A673 (cell line): ENCODE data around the gene CA9. TPM values are rescaled to one million over a fixed set of nuclear protein-coding genes. Genes with fewer than 3 reads are reported as not detected.

Source experiments
- BruUV-seq: library from RNA; stranded (reverse); fragments of 400-500 nt; replicated peaks from 2 replicates; lab custom pipeline; 2021; lab: Mats Ljungman, UMichigan
- CTCF ChIA-PET: fragments of 300-600 bp; sonication (Branson Sonifier 250); formaldehyde crosslinking; loops from one replicate; lab custom pipeline; 2022; ENCODE audit warnings: antibody characterized with exemption; lab: Charles Lee
- POLR2A ChIA-PET: fragments of 300-600 bp; sonication (Branson Sonifier 250); formaldehyde crosslinking; loops from one replicate; lab custom pipeline; 2022; ENCODE audit warnings: antibody characterized with exemption; ENCODE audit not compliant: low non-redundant PET; lab: Charles Lee
- DNase-seq: peaks from one replicate; pipeline ENCODE4 v3.0.0-alpha.2; 2015; ENCODE audit warnings: low spot score
- H3K27ac ChIP-seq: fragments of 200-600 bp; sonication (generic); 2 replicates; pipeline ENCODE4 v1.5.1; 2016; ENCODE audit warnings: mixed run types, low read depth, mild to moderate bottlenecking, mixed read lengths, antibody characterized with exemption, low read length; ENCODE audit not compliant: poor library complexity, severe bottlenecking
- H3K27me3 ChIP-seq: fragments of 200-600 bp; sonication (generic); replicated peaks from 2 replicates; pipeline ENCODE4 v1.6.1; 2017; ENCODE audit warnings: mixed run types, low read depth, mild to moderate bottlenecking, mixed read lengths, antibody characterized with exemption, low read length; ENCODE audit not compliant: insufficient read depth, poor library complexity
- H3K36me3 ChIP-seq: fragments of 200-600 bp; sonication (generic); 2 replicates; pipeline ENCODE4 v1.6.1; 2016; ENCODE audit warnings: mixed run types, mild to moderate bottlenecking, mixed read lengths, antibody characterized with exemption, low read length; ENCODE audit not compliant: insufficient read depth, poor library complexity, severe bottlenecking
- H3K4me1 ChIP-seq: fragments of 200-600 bp; sonication (generic); 2 replicates; pipeline ENCODE4 v1.6.1; 2017; ENCODE audit warnings: mixed run types, mild to moderate bottlenecking, mixed read lengths, antibody characterized with exemption, low read length; ENCODE audit not compliant: insufficient read depth, poor library complexity, severe bottlenecking
- H3K4me3 ChIP-seq: fragments of 200-600 bp; sonication (generic); 2 replicates; pipeline ENCODE4 v1.5.1; 2016; ENCODE audit warnings: low read depth, mixed run types, mild to moderate bottlenecking, mixed read lengths, low read length; ENCODE audit not compliant: poor library complexity, severe bottlenecking
- H3K9me3 ChIP-seq: fragments of 200-600 bp; sonication (generic); 2 replicates; pipeline ENCODE4 v1.6.1; 2016; ENCODE audit warnings: mixed run types, low read depth, mild to moderate bottlenecking, mixed read lengths, antibody characterized with exemption, low read length; ENCODE audit not compliant: poor library complexity, severe bottlenecking
- EZH2 ChIP-seq: fragments of 200-600 bp; sonication (generic); IDR thresholded peaks from 2 replicates; pipeline ENCODE4 v1.6.1; 2017; ENCODE audit warnings: borderline replicate concordance, low read depth, mild to moderate bottlenecking, mixed read lengths, antibody characterized with exemption, low read length; ENCODE audit not compliant: poor library complexity, severe bottlenecking
- intact Hi-C: fragments of 100-400 bp; cut with micrococcal nuclease; formaldehyde crosslinking; loops from one replicate; pipeline ENCODE4 v1.10.0; 2022; ENCODE audit not compliant: unreplicated experiment
- total RNA-seq: library from RNA; stranded (reverse); gene quantifications from 2 replicates; pipeline ENCODE4 v1.2.3, GENCODE V29; 2021
- TF ChIP-seq, protein P1 (sequence below): fragments of 300-800, 200-600 bp; sonication (generic); conservative IDR thresholded peaks from 2 replicates; pipeline ENCODE4 v1.5.1; 2017; ENCODE audit warnings: low read depth, mild to moderate bottlenecking, antibody characterized with exemption, low read length, moderate library complexity, mixed read lengths

Gene CA9
- total RNA-seq, 1 experiment from 2014 or later: 0.32 TPM

DNA sequence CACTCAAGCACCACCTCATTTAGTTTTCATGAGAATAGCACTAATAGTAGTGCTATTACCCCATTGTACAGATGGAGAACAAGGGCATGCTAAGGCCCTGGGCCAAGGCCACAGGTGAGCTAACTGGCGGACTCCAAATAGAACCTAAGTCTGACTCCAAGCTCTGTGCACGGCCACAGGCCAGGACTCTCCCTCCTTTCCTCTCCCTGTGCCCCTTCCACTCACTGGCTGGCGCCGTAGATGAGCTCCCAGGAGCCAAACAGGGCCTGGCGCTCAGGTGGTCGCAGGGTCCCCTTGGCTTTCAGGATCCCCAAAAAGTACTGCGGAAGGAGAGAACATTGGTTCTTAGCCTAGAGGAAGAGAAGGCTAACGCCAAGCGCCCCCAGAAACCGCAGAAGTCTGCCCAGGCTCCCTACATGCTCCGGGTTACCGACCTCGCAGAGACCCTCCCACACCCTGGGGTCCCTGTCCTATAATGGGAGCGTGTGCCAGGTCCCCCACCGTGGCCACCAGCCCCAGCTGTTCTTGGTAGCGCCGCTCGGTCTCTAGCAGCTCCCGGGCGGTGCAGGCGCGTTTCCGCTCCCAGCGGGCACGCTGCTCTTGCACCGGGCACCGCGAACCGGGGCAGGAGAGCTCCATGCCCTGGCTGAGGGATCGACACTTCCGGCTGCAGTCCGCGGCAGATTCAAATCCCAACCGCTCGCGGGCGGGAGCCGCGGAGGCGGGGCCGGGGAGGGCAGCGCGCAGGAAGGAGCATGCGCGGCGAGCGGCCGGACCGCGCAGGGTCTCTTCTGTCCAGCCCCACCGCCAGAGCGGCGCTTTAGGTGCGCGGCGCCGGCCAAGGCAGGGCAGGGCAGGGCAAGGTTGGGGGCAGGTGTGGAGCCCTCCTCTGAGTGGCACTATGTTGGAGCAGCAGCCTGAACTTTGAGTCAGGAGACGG, 8.9 kb upstream of the CA9 start, which contains the start of gene ARHGEF39:
ARHGEF39 (minus strand) TSS at position 665 of the 940 bp plus-strand sequence; CDS start at position 639, 26 bp downstream.
- intact Hi-C loops: no loop called here
- DNase-seq: peak; percentile 84
- H3K4me1 ChIP-seq: peaks cover 14% of the 10 kb centered on the region

DNA sequence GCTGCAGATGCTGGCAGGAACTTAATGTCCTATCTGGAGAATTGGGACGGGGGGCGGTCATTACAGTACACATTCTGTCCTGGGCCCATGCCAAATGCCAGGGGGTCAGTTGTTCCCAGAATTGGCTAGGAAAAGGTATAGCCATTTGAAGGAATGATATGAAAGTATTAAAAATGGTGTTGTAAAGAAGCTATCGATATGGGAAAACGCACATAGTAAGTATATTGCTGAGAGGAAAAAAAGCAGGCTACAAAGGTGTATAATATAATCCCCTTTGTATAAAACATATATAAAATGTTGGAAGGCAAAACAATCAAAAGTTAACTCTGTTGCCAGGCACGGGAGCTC, 8.3 kb upstream of the CA9 start:
- CTCF ChIA-PET: no interaction called here
- H3K9me3 ChIP-seq: no peaks in the 10 kb centered on the region
- no peak for TF ChIP-seq EZH2
- TF ChIP-seq, protein P1, sequence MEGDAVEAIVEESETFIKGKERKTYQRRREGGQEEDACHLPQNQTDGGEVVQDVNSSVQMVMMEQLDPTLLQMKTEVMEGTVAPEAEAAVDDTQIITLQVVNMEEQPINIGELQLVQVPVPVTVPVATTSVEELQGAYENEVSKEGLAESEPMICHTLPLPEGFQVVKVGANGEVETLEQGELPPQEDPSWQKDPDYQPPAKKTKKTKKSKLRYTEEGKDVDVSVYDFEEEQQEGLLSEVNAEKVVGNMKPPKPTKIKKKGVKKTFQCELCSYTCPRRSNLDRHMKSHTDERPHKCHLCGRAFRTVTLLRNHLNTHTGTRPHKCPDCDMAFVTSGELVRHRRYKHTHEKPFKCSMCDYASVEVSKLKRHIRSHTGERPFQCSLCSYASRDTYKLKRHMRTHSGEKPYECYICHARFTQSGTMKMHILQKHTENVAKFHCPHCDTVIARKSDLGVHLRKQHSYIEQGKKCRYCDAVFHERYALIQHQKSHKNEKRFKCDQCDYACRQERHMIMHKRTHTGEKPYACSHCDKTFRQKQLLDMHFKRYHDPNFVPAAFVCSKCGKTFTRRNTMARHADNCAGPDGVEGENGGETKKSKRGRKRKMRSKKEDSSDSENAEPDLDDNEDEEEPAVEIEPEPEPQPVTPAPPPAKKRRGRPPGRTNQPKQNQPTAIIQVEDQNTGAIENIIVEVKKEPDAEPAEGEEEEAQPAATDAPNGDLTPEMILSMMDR: 0 out of 2 replicates have a peak, but pooled peaks have one; percentile 4
- no TSS peak for BruUV-seq
- H3K27me3 ChIP-seq: no peaks in the 10 kb centered on the region
- POLR2A ChIA-PET: interaction anchor here (0.7 kb wide), 1 partner anchor 23 kb away, joined by 3 read pairs; no protein-coding TSS in a partner anchor
- peaks cover 10% of the 10 kb centered on the region for H3K4me1 ChIP-seq
- peaks cover 27% of the 10 kb centered on the region for H3K36me3 ChIP-seq
- peak overlapping the region; percentile 76 for H3K4me3 ChIP-seq
- intact Hi-C loops: no loop called here
- H3K27ac ChIP-seq: peak overlapping the region; percentile 89
- DNase-seq: no peak

More for the DNA sequence above, 8.9 kb upstream of the CA9 start, which contains the start of gene ARHGEF39:
- no peaks in the 10 kb centered on the region for H3K9me3 ChIP-seq
- ChIA-PET POLR2A (no interaction called here), CTCF (interaction anchor here (1.4 kb wide), 2 partner anchors 32 to 161 kb away, joined by 3 to 5 read pairs; no protein-coding TSS in a partner anchor)
- H3K27me3 ChIP-seq: no peaks in the 10 kb centered on the region
- TSS peak; percentile 32 for BruUV-seq
- H3K27ac ChIP-seq: peak within 1 kb of the TSS; percentile 89
- peak within 1 kb of the TSS; percentile 76 for H3K4me3 ChIP-seq
- TF ChIP-seq, protein P1: peak; percentile 46
- no peak for TF ChIP-seq EZH2
- peaks cover 32% of the 10 kb centered on the region for H3K36me3 ChIP-seq

DNA sequence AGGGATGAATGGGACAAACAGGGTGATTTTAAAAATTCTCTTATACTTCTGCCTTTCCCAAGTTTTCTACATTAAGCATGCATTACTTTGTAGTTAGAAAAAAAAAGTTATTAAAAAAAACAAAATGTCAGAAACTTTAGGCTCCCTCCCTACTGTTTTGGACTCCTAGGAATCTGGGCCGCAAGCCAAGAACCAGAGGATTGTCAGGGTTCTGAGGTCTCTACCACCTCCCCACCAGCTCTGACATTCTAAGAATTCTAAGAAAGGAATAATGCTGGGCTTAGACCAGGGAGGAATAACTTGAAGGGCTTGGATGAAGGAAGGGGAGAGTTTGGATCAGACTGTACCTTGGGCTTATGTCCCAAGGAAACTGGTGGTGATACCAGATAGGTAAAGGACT, 7.7 kb upstream of the CA9 start:
- intact Hi-C loops: no loop called here
- no peaks in the 10 kb centered on the region for H3K9me3 ChIP-seq
- no peaks in the 10 kb centered on the region for H3K27me3 ChIP-seq
- ChIA-PET CTCF (no interaction called here), POLR2A (interaction anchor here (0.7 kb wide), 1 partner anchor 24 kb away, joined by 3 read pairs; no protein-coding TSS in a partner anchor)
- no peak overlapping the region for H3K4me3 ChIP-seq
- H3K36me3 ChIP-seq: peaks cover 21% of the 10 kb centered on the region
- H3K4me1 ChIP-seq: peaks cover 10% of the 10 kb centered on the region
- H3K27ac ChIP-seq: no peak overlapping the region
- no peak for TF ChIP-seq EZH2
- TF ChIP-seq, protein P1: no peak
- peak; percentile 28 for DNase-seq
- no TSS peak for BruUV-seq
